ENCODE data around the gene RALGPS1. TPM values are rescaled to one million over a fixed set of nuclear protein-coding genes. Genes with fewer than 3 reads are reported as not detected.

The RALGPS1 gene
- polyA plus RNA-seq, 3 donors = 0.60 to 4.6 (median 1.3) TPM

DNA sequence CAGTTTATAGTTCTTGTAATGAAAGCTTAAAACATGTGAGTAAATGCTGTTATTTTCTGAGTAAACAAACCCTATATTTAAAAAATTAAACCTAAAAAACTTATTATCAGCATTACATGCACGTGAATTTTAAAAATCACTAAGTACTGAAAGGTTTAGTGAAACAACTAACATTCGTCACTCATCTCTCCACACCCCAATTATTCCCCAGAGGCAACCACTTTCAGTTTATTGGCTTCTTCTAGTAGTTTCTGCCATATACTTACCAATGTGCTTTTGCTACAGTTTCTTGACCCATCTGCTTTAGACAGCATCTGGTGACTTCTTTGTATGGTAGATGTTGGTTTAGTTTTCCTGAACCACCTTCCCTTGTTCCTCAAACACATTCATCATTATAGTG lies 149.8 kb downstream of the RALGPS1 start:
- Mint-ChIP-seq H3K36me3 (peaks cover 0 to 13% of the 10 kb centered on the region in 2 donors), H3K4me1 (peaks cover 21% of the 10 kb centered on the region), H3K27ac (no peak overlapping the region), H3K9me3 (peaks cover 0 to 2% (median 0%) of the 10 kb centered on the region in 7 donors), H3K27me3 (ENCODE audit: low read depth in 3 of 3) (peaks cover 1 to 3% (median 1%) of the 10 kb centered on the region in 3 donors), H3K4me3 (no peak overlapping the region)
- intact Hi-C loops (cut with micrococcal nuclease) = no loop called here
- TF ChIP-seq, protein P1, sequence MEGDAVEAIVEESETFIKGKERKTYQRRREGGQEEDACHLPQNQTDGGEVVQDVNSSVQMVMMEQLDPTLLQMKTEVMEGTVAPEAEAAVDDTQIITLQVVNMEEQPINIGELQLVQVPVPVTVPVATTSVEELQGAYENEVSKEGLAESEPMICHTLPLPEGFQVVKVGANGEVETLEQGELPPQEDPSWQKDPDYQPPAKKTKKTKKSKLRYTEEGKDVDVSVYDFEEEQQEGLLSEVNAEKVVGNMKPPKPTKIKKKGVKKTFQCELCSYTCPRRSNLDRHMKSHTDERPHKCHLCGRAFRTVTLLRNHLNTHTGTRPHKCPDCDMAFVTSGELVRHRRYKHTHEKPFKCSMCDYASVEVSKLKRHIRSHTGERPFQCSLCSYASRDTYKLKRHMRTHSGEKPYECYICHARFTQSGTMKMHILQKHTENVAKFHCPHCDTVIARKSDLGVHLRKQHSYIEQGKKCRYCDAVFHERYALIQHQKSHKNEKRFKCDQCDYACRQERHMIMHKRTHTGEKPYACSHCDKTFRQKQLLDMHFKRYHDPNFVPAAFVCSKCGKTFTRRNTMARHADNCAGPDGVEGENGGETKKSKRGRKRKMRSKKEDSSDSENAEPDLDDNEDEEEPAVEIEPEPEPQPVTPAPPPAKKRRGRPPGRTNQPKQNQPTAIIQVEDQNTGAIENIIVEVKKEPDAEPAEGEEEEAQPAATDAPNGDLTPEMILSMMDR (IDR thresholded peaks at IDR 0.05) = no peak
- H3K4me2 ChIP-seq (replicated peaks; ENCODE audit: extremely low read depth, low read length, poor library complexity, severe bottlenecking) = no peak overlapping the region
- no peaks in the 10 kb centered on the region for H4K20me1 ChIP-seq (ENCODE audit: insufficient read depth, low read length)
- H3K27ac ChIP-seq (ENCODE audit: low read depth in 1 of 2, low read length in 2 of 2) = no peak overlapping the region
- 100% methylated on average over 1 of the region's 2 CpGs for WGBS (ENCODE audit: insufficient coverage)
- no peaks in the 10 kb centered on the region for H3K9me3 ChIP-seq (replicated peaks in 1 of 2; ENCODE audit: control insufficient read depth in 1 of 2, insufficient read depth in 1 of 2, low read length in 2 of 2)
- H3K9ac ChIP-seq (ENCODE audit: insufficient read depth, low read length, poor library complexity, severe bottlenecking) = no peak overlapping the region
- H3K79me2 ChIP-seq (ENCODE audit: insufficient read depth, low read length) = no peaks in the 10 kb centered on the region
- no peak overlapping the region for H2AFZ ChIP-seq (ENCODE audit: insufficient read depth, low read depth, low read length, poor library complexity, severe bottlenecking)
- no peaks in the 10 kb centered on the region for H3K27me3 ChIP-seq (ENCODE audit: control insufficient read depth in 2 of 2, insufficient read depth in 2 of 2, low read length in 2 of 2)
- H3K4me1 ChIP-seq (ENCODE audit: control insufficient read depth in 1 of 2, insufficient read depth in 2 of 2, low read length in 2 of 2) = peaks cover 4 to 18% of the 10 kb centered on the region in 2 donors
- no peaks in the 10 kb centered on the region for H3K36me3 ChIP-seq (replicated peaks in 1 of 2; ENCODE audit: control insufficient read depth in 1 of 2, insufficient read depth in 2 of 2, low read length in 2 of 2)
- DNase-seq = no peak
- H3K4me3 ChIP-seq (replicated peaks in 1 of 3; ENCODE audit: low read depth in 2 of 3, low read length in 3 of 3) = no peak overlapping the region

DNA sequence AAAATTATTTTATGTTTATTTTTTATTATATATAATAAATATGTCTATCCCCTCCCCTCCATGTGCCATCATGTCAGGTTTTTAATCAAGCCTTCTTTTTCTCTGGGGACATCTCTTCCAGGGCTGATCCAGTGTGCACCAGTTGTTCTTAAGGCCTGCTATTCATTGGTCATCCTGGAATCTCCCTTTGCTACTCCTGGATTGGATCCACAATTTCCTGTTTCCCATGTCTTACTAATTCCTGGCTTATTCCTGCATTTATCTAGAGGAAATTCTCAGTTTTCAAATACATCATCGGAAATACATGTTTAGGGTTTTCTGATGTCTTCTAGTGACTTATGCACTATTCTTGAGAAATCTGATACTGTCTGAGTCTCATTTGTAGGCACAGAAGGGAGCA lies 151.0 kb downstream of the RALGPS1 start:
- peaks cover 0 to 16% of the 10 kb centered on the region in 2 donors for H3K36me3 Mint-ChIP-seq
- peaks cover 0 to 2% (median 0%) of the 10 kb centered on the region in 7 donors for H3K9me3 Mint-ChIP-seq
- H3K27me3 Mint-ChIP-seq (ENCODE audit: low read depth in 3 of 3) = peaks cover 1 to 5% (median 3%) of the 10 kb centered on the region in 3 donors
- H3K4me3 Mint-ChIP-seq = no peak overlapping the region
- no peaks in the 10 kb centered on the region for H3K36me3 ChIP-seq (replicated peaks in 1 of 2; ENCODE audit: control insufficient read depth in 1 of 2, insufficient read depth in 2 of 2, low read length in 2 of 2)
- no CpG with 5 or more reads among the region's 1 CpG for WGBS (ENCODE audit: insufficient coverage)
- no peaks in the 10 kb centered on the region for H3K79me2 ChIP-seq (ENCODE audit: insufficient read depth, low read length)
- H2AFZ ChIP-seq (ENCODE audit: insufficient read depth, low read depth, low read length, poor library complexity, severe bottlenecking) = no peak overlapping the region
- no peak overlapping the region for H3K4me3 ChIP-seq (replicated peaks in 1 of 3; ENCODE audit: low read depth in 2 of 3, low read length in 3 of 3)
- H4K20me1 ChIP-seq (ENCODE audit: insufficient read depth, low read length) = no peaks in the 10 kb centered on the region
- H3K9ac ChIP-seq (ENCODE audit: insufficient read depth, low read length, poor library complexity, severe bottlenecking) = no peak overlapping the region
- H3K4me1 Mint-ChIP-seq = peaks cover 21% of the 10 kb centered on the region
- H3K27ac Mint-ChIP-seq = no peak overlapping the region
- intact Hi-C loops (cut with micrococcal nuclease) = no loop called here
- no peak overlapping the region for H3K4me2 ChIP-seq (replicated peaks; ENCODE audit: extremely low read depth, low read length, poor library complexity, severe bottlenecking)
- TF ChIP-seq, protein P1 (IDR thresholded peaks at IDR 0.05) = no peak
- H3K4me1 ChIP-seq (ENCODE audit: control insufficient read depth in 1 of 2, insufficient read depth in 2 of 2, low read length in 2 of 2) = peaks cover 4 to 18% of the 10 kb centered on the region in 2 donors
- H3K9me3 ChIP-seq (replicated peaks in 1 of 2; ENCODE audit: control insufficient read depth in 1 of 2, insufficient read depth in 1 of 2, low read length in 2 of 2) = no peaks in the 10 kb centered on the region
- H3K27me3 ChIP-seq (ENCODE audit: control insufficient read depth in 2 of 2, insufficient read depth in 2 of 2, low read length in 2 of 2) = no peaks in the 10 kb centered on the region
- DNase-seq = no peak
- H3K27ac ChIP-seq (ENCODE audit: low read depth in 1 of 2, low read length in 2 of 2) = no peak overlapping the region

Measured in CD14-positive monocyte (primary cell).